Measurements from ENCODE around the gene NTRK2.

DNA sequence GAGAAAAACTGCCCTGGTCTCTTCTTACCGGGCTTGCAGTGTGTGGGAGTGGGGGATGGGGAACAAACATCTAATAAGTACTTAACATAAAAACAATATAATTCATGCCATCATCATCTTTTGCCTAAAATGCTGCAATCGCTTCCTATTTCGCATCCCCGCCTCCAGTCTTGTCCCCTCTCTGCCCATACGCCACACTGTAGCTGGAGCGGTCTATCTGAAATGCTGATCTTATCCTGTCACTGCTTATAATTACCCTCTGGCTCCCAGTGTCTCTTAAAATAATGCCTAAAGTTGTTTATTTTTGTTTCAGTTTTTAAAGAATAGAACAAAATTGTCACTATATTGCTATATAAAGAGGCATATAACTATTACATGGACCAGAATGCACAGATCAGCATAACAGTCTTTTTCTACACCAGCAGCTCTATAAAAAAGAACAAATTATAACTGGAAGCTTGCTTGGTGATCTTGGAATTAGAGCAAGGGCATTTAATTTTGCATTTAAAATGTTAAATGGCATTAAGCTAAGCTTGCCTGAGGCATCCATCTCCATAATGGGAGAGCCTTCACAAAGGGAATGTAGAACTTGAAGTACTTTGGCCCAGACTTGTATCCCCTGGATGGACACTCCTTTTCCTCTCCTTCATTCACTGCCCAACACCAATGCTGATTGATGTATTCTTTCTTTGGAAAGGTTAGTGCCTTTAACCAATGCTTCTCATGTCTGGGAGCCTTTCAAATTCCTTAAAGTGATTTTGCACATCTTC, 12.2 kb downstream of the NTRK2 start:
- TF ChIP-seq, protein P1, sequence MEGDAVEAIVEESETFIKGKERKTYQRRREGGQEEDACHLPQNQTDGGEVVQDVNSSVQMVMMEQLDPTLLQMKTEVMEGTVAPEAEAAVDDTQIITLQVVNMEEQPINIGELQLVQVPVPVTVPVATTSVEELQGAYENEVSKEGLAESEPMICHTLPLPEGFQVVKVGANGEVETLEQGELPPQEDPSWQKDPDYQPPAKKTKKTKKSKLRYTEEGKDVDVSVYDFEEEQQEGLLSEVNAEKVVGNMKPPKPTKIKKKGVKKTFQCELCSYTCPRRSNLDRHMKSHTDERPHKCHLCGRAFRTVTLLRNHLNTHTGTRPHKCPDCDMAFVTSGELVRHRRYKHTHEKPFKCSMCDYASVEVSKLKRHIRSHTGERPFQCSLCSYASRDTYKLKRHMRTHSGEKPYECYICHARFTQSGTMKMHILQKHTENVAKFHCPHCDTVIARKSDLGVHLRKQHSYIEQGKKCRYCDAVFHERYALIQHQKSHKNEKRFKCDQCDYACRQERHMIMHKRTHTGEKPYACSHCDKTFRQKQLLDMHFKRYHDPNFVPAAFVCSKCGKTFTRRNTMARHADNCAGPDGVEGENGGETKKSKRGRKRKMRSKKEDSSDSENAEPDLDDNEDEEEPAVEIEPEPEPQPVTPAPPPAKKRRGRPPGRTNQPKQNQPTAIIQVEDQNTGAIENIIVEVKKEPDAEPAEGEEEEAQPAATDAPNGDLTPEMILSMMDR (conservative IDR thresholded peaks at IDR 0.05; ENCODE audit: low read length) = no peak
- TF ChIP-seq EZH2phosphoT487 (IDR thresholded peaks at IDR 0.05; ENCODE audit: borderline replicate concordance) = no peak

All from Loucy (cell line).